Hypothalamus (tissue), 51 donors: ENCODE measurements around the gene NCKAP1.
"Not testable (repeated sequence)": the region's sequence is repeated elsewhere in the genome, so short reads cannot be mapped to it uniquely, and the experiment has no call there.

Experiments
- DNase-seq, 51 donors: peaks; one replicate each; lab custom pipeline; 2025; lab: John Stamatoyannopoulos, UW

NCKAP1 gene

GRCh38 chr2:182887753-182888415 is 150.4 kb downstream of the NCKAP1 start:
- DNase-seq = no peak

GRCh38 chr2:182887093-182887492 is 151.2 kb downstream of the NCKAP1 start:
- DNase-seq = no peak

DNA sequence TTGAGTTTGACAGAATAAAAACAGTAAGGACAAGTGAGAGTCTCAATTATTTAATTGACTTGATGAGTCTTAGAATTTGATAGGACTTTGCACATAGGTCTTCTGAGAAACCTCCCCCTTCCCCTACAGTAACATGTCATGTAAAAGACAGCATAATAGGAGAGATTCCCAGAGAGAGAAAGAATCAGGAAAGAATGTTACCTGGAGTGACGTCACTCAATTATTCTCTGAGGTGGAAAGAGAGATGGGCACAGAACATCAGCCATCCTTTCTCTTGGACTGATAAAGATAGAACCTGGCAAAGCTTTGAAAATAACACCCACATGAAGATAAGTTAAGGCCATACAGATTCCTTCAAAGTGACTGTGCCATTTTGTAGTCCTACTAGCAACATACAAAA is 152.5 kb downstream of the NCKAP1 start:
- DNase-seq = no peak

GRCh38 chr2:182883451-182883850 is 154.8 kb downstream of the NCKAP1 start:
- no peak for DNase-seq

- not testable (repeated sequence) for DNase-seq
Measured at GRCh38 chr2:182880100-182880499, 158.2 kb downstream of the NCKAP1 start.

DNA sequence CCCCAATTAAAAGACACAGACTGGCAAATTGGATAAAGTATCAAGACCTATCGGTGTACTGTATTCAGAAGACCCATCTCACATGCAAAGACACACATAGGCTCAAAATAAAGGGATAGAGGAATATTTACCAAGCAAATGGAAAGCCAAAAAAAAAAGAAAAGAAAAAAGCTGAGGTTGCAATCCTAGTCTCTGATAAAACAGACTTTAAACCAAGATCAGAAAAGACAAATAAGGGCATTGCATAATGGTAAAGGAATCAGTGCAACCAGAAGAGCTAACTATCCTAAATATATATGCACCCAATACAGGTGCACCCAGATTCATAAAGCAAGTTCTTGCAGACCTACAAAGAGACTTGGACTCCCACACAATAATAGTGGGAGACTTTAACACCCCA is 161.6 kb downstream of the NCKAP1 start:
- not testable (repeated sequence) for DNase-seq

DNA sequence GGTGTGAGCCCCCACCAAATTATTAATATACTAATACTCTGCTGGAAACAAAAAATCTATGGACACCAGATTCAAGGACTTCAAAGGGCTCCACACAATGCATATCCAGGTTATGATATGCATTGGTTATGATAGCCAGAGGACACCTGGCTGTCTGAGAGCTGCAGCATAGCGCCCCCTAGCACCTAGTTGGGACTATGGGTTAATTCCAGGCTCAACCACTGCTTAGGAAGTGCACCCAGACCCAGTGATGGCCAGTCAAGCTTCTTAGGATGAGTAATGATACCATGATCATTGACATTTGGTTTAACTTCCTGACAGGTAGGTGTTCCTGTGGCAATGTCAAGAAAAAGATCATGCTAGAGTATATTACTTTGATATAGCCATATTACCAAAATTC is 168.0 kb downstream of the NCKAP1 start:
- DNase-seq = no peak

GRCh38 chr2:182868054-182868796 is 170.0 kb downstream of the NCKAP1 start:
- DNase-seq = no peak

DNA sequence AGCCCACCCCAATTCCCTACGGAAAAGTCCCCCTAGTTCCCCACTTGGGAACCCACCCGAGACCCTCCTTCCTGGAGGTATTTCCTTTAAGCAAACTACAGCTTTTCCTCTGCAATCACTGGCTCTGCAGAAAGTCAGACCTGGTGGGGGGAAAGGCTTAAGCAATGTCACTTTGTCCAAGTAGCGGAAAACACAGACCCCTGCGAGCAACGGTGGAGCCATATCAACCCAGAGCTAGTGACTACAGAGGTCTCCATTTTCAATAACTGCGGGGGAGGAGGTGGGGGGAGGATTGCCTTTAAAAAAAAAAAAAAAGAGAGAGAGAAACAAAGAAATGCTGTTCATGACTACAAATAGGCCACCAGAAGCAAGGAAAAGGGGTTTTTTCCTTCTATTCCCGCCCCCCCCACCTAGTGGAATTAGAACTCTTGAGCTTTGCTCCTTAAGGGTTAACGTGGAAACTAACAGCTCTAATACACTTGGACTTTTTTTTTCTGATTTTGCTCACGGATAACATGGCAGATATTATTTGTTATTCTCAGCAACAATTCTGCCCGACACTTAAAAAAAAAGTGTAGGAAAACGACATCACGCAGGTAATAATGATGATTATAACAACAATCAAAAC is 170.7 kb downstream of the NCKAP1 start:
- no peak for DNase-seq

- peak in 19 of 51 donors; percentile 2 to 31 (median 10) for DNase-seq
Measured at GRCh38 chr2:182866461-182867406, 171.5 kb downstream of the NCKAP1 start, which contains the start of gene FRZB. Gene FRZB, minus strand, starts transcription at chr2:182866637. Its CDS starts 85 bp downstream, at chr2:182866552.

- DNase-seq = peak in 4 of 51 donors; percentile 10 to 46 (median 26)
Measured at GRCh38 chr2:182866095-182866460, 172.2 kb downstream of the NCKAP1 start.

DNA sequence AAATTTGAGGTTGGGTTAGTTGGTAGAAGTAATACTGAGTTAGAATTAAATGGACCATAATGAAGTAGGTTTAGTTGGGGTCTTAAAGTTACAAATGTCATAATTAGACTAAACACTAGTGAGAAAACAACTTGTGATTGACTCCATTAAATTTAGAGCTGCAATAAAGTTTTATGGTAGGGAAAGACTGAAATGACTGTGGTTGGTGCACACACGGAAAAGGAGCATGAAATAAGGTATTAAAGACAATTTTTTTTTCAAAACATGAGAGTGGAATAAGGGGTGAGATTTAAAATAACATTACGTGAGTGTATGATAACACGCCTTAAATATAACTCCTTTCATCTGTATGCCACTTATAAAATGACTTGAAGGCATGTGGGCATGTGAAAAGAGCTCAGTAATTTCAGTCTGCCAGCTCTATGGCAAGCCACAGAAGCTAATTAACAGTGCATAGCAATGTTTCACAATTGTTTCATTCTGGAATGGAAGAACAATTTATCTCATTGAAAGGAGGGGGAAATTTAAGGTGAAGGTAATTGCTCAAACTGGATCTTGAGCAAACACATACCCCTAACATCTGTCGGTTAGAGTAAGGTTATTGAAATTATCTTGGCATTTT is 173.2 kb downstream of the NCKAP1 start:
- peak in 1 of 51 donors; percentile 13 for DNase-seq

- no peak for DNase-seq
Measured at GRCh38 chr2:182863642-182864041, 174.6 kb downstream of the NCKAP1 start.

- DNase-seq = no peak
Measured at GRCh38 chr2:182862091-182862490, 176.2 kb downstream of the NCKAP1 start.

GRCh38 chr2:182860858-182861257 is 177.4 kb downstream of the NCKAP1 start:
- DNase-seq = no peak
